Vagina (tissue), 2 donors: Measurements from ENCODE around the gene SGSM1. TPM values are rescaled to one million over a fixed set of nuclear protein-coding genes. Genes with fewer than 3 reads are reported as not detected.

ENCODE experiments used
- DNase-seq, 2 donors: peaks; one replicate each; pipeline ENCODE4 v3.0.0-alpha.2; 2017; ENCODE audit errors: extremely low spot score in 2 of 2
- H3K27ac ChIP-seq: fragments of 200-600 bp; sonication (generic); one replicate; pipeline ENCODE4 v1.5.1; 2019
- H3K27me3 ChIP-seq: fragments of 200-600 bp; sonication (generic); one replicate; pipeline ENCODE4 v1.5.1; 2019
- H3K36me3 ChIP-seq, 2 donors: fragments of 200-600 bp; sonication (generic); one replicate each; pipeline ENCODE4 v1.5.1; 2017 to 2019
- H3K4me1 ChIP-seq: fragments of 200-600 bp; sonication (generic); one replicate; pipeline ENCODE4 v1.5.1; 2019
- H3K4me3 ChIP-seq, 2 donors: fragments of 200-600 bp; sonication (generic); 1 replicate in 1 of 2; 2 replicates in 1 of 2; pipeline ENCODE4 v1.5.1; 2016 to 2019
- H3K9me3 ChIP-seq: fragments of 200-600 bp; sonication (generic); one replicate; pipeline ENCODE4 v1.5.1; 2019
- CTCF ChIP-seq, 3 experiments: fragments of 450-650 bp in 2 of 3; fragments of 200-600 bp in 1 of 3; sonication (generic) in 1 of 3; IDR thresholded peaks; one replicate each; pipeline ENCODE4 v1.5.1; 2017 to 2019; ENCODE audit warnings: antibody characterized with exemption in 3 of 3, mild to moderate bottlenecking in 2 of 3, moderate library complexity in 2 of 3
- POLR2A ChIP-seq, 2 donors: fragments of 450-650 bp; IDR thresholded peaks; one replicate each; pipeline ENCODE4 v1.6.1; 2017; ENCODE audit warnings: antibody characterized with exemption in 2 of 2, mild to moderate bottlenecking in 2 of 2, moderate library complexity in 2 of 2
- POLR2AphosphoS5 ChIP-seq, 2 donors: sonication (generic); formaldehyde crosslinking; IDR thresholded peaks; one replicate each; pipeline ENCODE4 v1.9.0; 2017; ENCODE audit warnings: antibody characterized with exemption in 2 of 2, mild to moderate bottlenecking in 2 of 2, low read depth in 1 of 2; ENCODE audit not compliant: insufficient read depth in 1 of 2
- intact Hi-C: fragments of 100-400 bp; cut with DNase I; formaldehyde crosslinking; loops from one replicate; pipeline ENCODE4 v1.15.1; 2023
- total RNA-seq: library from RNA; depleted of rRNA; stranded (reverse); fragments of >200 nt; gene quantifications from one replicate; pipeline ENCODE4 v1.2.3, GENCODE V29; 2016

Gene SGSM1
- total RNA-seq, 1 donor from 2014 or later: 2.9 TPM

- intact Hi-C loops: no loop called here
- no peaks in the 10 kb centered on the region for H3K27me3 ChIP-seq
Measured at GRCh38 chr22:24926428-24926725, 120.4 kb downstream of the SGSM1 start.

GRCh38 chr22:24926849-24927579, 121.0 kb downstream of the SGSM1 start:
- Histone ChIP-seq H3K9me3 (no peaks in the 10 kb centered on the region), H3K27me3 (no peaks in the 10 kb centered on the region), H3K4me1 (no peaks in the 10 kb centered on the region), H3K4me3 (no peak overlapping the region), H3K36me3 (no peaks in the 10 kb centered on the region), H3K27ac (no peak overlapping the region)
- intact Hi-C loops: no loop called here
- DNase-seq: no peak
- TF ChIP-seq POLR2A (IDR thresholded peaks at IDR 0.05) (no peak), POLR2AphosphoS5 (IDR thresholded peaks at IDR 0.05; ENCODE audit: insufficient read depth in 1 of 2, low read depth in 1 of 2) (no peak), CTCF (IDR thresholded peaks at IDR 0.05) (no peak)

More at GRCh38 chr22:24926428-24926725, 120.4 kb downstream of the SGSM1 start:
- H3K36me3 ChIP-seq: no peaks in the 10 kb centered on the region
- no peak for DNase-seq
- no peak overlapping the region for H3K4me3 ChIP-seq
- H3K9me3 ChIP-seq: no peaks in the 10 kb centered on the region
- no peak for TF ChIP-seq CTCF (IDR thresholded peaks at IDR 0.05)
- no peak for TF ChIP-seq POLR2A (IDR thresholded peaks at IDR 0.05)
- TF ChIP-seq POLR2AphosphoS5 (IDR thresholded peaks at IDR 0.05; ENCODE audit: insufficient read depth in 1 of 2, low read depth in 1 of 2): no peak
- no peak overlapping the region for H3K27ac ChIP-seq
- H3K4me1 ChIP-seq: no peaks in the 10 kb centered on the region

GRCh38 chr22:24928322-24928721, 122.3 kb downstream of the SGSM1 start:
- H3K27me3 ChIP-seq: no peaks in the 10 kb centered on the region
- DNase-seq: no peak

GRCh38 chr22:24930678-24931077, 124.7 kb downstream of the SGSM1 start:
- Histone ChIP-seq H3K27me3 (no peaks in the 10 kb centered on the region), H3K36me3 (no peaks in the 10 kb centered on the region), H3K4me1 (no peaks in the 10 kb centered on the region), H3K9me3 (no peaks in the 10 kb centered on the region), H3K27ac (no peak overlapping the region), H3K4me3 (no peak overlapping the region)
- DNase-seq: no peak
- TF ChIP-seq CTCF (IDR thresholded peaks at IDR 0.05) (no peak), POLR2AphosphoS5 (IDR thresholded peaks at IDR 0.05; ENCODE audit: insufficient read depth in 1 of 2, low read depth in 1 of 2) (no peak), POLR2A (IDR thresholded peaks at IDR 0.05) (no peak)
- intact Hi-C loops: no loop called here

More at GRCh38 chr22:24928322-24928721, 122.3 kb downstream of the SGSM1 start:
- no peak for TF ChIP-seq POLR2A (IDR thresholded peaks at IDR 0.05)
- TF ChIP-seq CTCF (IDR thresholded peaks at IDR 0.05): no peak
- no peak for TF ChIP-seq POLR2AphosphoS5 (IDR thresholded peaks at IDR 0.05; ENCODE audit: insufficient read depth in 1 of 2, low read depth in 1 of 2)
- no peaks in the 10 kb centered on the region for H3K36me3 ChIP-seq
- H3K9me3 ChIP-seq: no peaks in the 10 kb centered on the region
- intact Hi-C loops: no loop called here
- H3K4me1 ChIP-seq: no peaks in the 10 kb centered on the region
- H3K27ac ChIP-seq: no peak overlapping the region
- H3K4me3 ChIP-seq: no peak overlapping the region

- Histone ChIP-seq H3K9me3 (no peaks in the 10 kb centered on the region), H3K27ac (no peak overlapping the region), H3K4me3 (no peak overlapping the region), H3K4me1 (no peaks in the 10 kb centered on the region), H3K36me3 (no peaks in the 10 kb centered on the region), H3K27me3 (no peaks in the 10 kb centered on the region)
- intact Hi-C loops: no loop called here
- no peak for DNase-seq
- TF ChIP-seq POLR2AphosphoS5 (IDR thresholded peaks at IDR 0.05; ENCODE audit: insufficient read depth in 1 of 2, low read depth in 1 of 2) (no peak), POLR2A (IDR thresholded peaks at IDR 0.05) (no peak)
Measured at GRCh38 chr22:24935771-24936483, 129.9 kb downstream of the SGSM1 start.
